NCI-H446 treated with DMSO at 0.1 percent for 48 hours (cell line): ENCODE measurements around the gene C20orf202.
"Not testable (repeated sequence)": the region's sequence is repeated elsewhere in the genome, so short reads cannot be mapped to it uniquely, and the experiment has no call there.

Experiments
- DNase-seq: peaks from one replicate; lab custom pipeline; 2025; lab: John Stamatoyannopoulos, UW

Gene C20orf202

GRCh38 chr20:1247689-1248088 is 44.4 kb downstream of the C20orf202 start:
- DNase-seq = no peak

- DNase-seq = not testable (repeated sequence)
Measured at GRCh38 chr20:1250282-1250681, 47.0 kb downstream of the C20orf202 start.

GRCh38 chr20:1252416-1252815 is 49.2 kb downstream of the C20orf202 start:
- no peak for DNase-seq

- DNase-seq = no peak
Measured at GRCh38 chr20:1254254-1254653, 51.0 kb downstream of the C20orf202 start.

- DNase-seq = no peak
Measured at GRCh38 chr20:1255675-1256074, 52.4 kb downstream of the C20orf202 start.
